Stimulated activated naive CD4-positive, alpha-beta T cell (primary cell): Measurements from ENCODE around the gene MAP7.

Experiments used
- DNase-seq, 6 experiments: peaks; one replicate each; lab custom pipeline; 2025; lab: John Stamatoyannopoulos, UW

MAP7 gene

GRCh38 chr6:136529710-136530109, 20.5 kb downstream of the MAP7 start:
- no peak for DNase-seq

GRCh38 chr6:136528477-136528876, 21.7 kb downstream of the MAP7 start:
- DNase-seq, result no peak

- DNase-seq, result no peak
Observed at GRCh38 chr6:136527831-136528230, 22.4 kb downstream of the MAP7 start.

- no peak for DNase-seq
Observed at GRCh38 chr6:136526937-136527336, 23.3 kb downstream of the MAP7 start.

- DNase-seq, result peak in 4 of 6 experiments; percentile 4 to 34 (median 16)
Observed at GRCh38 chr6:136526196-136526930, 23.9 kb downstream of the MAP7 start.

GRCh38 chr6:136525586-136526195, 24.5 kb downstream of the MAP7 start:
- DNase-seq, result no peak

- no peak for DNase-seq
Observed at GRCh38 chr6:136524936-136525413, 25.2 kb downstream of the MAP7 start.

GRCh38 chr6:136524339-136524935, 25.8 kb downstream of the MAP7 start:
- DNase-seq, result no peak

GRCh38 chr6:136523196-136523595, 27.0 kb downstream of the MAP7 start:
- DNase-seq, result no peak

GRCh38 chr6:136522636-136523035, 27.6 kb downstream of the MAP7 start:
- DNase-seq, result no peak

- no peak for DNase-seq
Observed at GRCh38 chr6:136521911-136522310, 28.3 kb downstream of the MAP7 start.

GRCh38 chr6:136521427-136521826, 28.8 kb downstream of the MAP7 start:
- DNase-seq, result no peak

GRCh38 chr6:136520517-136520916, 29.7 kb downstream of the MAP7 start:
- DNase-seq, result no peak

GRCh38 chr6:136517582-136517981, 32.6 kb downstream of the MAP7 start:
- no peak for DNase-seq

- no peak for DNase-seq
Observed at GRCh38 chr6:136517002-136517401, 33.2 kb downstream of the MAP7 start.

GRCh38 chr6:136514591-136514990, 35.6 kb downstream of the MAP7 start:
- DNase-seq, result no peak

- DNase-seq, result no peak
Observed at GRCh38 chr6:136511926-136512325, 38.3 kb downstream of the MAP7 start.

- no peak for DNase-seq
Observed at GRCh38 chr6:136511397-136511796, 38.8 kb downstream of the MAP7 start.

GRCh38 chr6:136510782-136511181, 39.4 kb downstream of the MAP7 start:
- peak in 1 of 6 experiments; percentile 28 for DNase-seq

GRCh38 chr6:136510299-136510698, 39.9 kb downstream of the MAP7 start:
- no peak for DNase-seq

GRCh38 chr6:136508725-136509392, 41.4 kb downstream of the MAP7 start:
- DNase-seq, result no peak

- DNase-seq, result no peak
Observed at GRCh38 chr6:136506124-136506799, 44.0 kb downstream of the MAP7 start.
